ENCODE measurements around the gene CCM2.
"Not testable (repeated sequence)": the region's sequence is repeated elsewhere in the genome, so short reads cannot be mapped to it uniquely, and the experiment has no call there.

CCM2 gene

GRCh38 chr7:45001138-45001694, 1.2 kb downstream of the CCM2 start:
- DNase-seq (ENCODE audit: low read depth), result no peak

DNA sequence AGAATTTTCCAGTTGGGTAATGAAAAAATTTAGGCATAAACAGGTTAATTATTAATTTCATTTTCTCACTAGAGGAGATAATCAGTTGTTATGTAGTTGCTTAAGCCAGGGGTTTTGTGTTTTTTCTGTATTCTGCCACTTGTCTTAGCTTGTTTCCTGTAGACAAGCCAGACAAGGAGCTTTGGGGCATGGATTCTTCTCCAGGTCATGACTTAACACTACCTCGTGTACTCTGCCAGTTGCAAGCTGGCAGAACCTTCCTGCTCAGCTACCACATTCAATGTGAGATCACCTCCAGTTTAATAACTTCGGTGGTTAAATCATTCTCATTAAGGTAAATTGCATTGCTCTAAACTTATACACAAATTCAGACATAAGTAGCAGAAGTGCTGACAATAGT, 1.8 kb downstream of the CCM2 start:
- DNase-seq (ENCODE audit: low read depth), result no peak

GRCh38 chr7:45003789-45004188, 3.8 kb downstream of the CCM2 start:
- DNase-seq (ENCODE audit: low read depth), result no peak

- no peak for DNase-seq (ENCODE audit: low read depth)
These were observed 7.1 kb downstream of the CCM2 start for GRCh38 chr7:45007106-45007505.

- DNase-seq (ENCODE audit: low read depth), result no peak
These were observed 7.7 kb downstream of the CCM2 start for GRCh38 chr7:45007571-45008328.

GRCh38 chr7:45013465-45013967, 13.5 kb downstream of the CCM2 start:
- no peak for DNase-seq (ENCODE audit: low read depth)

GRCh38 chr7:45015313-45015712, 15.3 kb downstream of the CCM2 start:
- no peak for DNase-seq (ENCODE audit: low read depth)

GRCh38 chr7:45017253-45017652, 17.3 kb downstream of the CCM2 start:
- DNase-seq (ENCODE audit: low read depth), result no peak

DNA sequence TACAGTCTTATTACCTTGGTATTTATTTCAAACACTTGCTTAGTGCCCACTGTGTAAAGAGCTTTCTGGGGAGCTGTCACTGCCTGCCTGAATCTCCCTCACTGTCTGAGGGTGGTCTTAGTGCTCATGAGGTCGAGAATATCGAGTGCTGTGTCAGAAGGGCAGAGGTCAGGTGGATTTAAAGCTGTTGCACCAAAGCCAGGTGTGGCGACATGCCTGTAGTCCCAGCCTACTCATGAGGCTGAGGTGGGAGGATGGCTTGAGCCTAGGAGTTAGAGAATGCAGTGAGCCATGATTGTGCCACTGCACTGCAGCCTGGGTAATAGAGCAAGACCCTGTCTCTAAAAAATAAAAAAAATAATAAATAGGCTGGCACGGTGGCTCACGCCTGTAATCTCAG, 20.9 kb downstream of the CCM2 start:
- DNase-seq (ENCODE audit: low read depth), result no peak

DNA sequence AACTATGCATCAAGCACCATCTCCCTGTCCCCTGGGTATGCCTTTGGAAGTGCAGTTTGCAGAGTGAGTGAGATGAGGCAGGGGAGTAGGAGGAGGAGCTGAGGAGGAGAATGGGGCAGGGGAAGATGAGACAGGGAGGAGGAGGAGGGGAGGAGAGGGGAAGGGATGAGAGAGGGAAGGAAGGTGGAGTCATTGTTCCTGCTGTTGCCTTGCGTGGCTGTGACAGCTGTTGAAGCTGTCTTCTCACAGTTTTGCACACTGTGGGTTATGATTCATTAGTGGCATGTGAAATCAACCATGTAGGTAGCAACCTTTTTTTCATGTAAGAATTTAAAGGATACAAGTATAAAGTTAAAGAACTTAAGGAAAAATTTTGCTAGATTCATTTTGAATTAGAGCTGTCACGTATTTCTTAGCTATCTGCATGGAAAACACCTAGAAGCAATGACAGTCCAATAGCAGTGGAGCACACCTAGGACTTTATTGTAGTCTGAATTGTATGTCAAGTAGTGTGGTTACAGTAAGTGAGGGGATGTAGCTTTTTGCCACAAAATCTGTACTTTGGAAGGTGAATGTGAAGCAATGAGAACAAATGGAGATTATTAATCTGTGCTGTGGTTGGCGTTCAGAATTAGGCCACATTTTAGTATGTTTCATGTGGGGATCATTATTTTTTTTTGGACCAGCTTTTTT, 21.7 kb downstream of the CCM2 start:
- no peak for DNase-seq (ENCODE audit: low read depth)

DNA sequence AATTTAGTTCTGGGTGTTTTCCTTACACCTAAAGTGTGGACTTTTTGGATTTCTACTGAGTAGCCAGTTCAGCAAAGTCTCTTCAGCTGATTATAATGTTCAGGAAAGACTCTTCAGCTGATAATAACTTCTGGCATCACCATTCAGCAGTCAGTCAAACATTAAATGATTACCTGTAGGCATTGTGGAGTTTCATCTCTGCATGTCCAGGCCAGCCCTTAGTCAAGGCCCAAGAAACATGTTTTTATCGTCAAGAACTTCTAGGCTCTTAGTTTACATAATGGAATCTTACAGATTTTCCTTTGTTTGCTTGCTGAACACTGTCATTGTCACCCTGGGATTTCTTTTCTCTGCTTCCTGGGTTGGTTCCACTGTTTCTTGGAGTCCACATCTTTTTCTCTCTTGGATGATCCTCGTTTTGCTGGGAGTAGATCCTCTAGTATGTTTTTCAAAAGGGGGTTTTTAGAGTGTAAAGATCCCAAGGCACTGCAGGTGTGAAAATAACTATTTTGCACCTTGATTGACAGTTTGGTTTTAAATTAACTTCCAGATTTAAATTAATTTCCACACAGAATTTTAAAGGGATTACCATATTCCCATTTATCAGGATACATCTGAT, 24.2 kb downstream of the CCM2 start:
- no peak for DNase-seq (ENCODE audit: low read depth)

- not testable (repeated sequence) for DNase-seq (ENCODE audit: low read depth)
These were observed 25.5 kb downstream of the CCM2 start for GRCh38 chr7:45025473-45025872.

- DNase-seq (ENCODE audit: low read depth), result no peak
These were observed 26.0 kb downstream of the CCM2 start for GRCh38 chr7:45026013-45026412.

GRCh38 chr7:45026984-45027773, 27.2 kb downstream of the CCM2 start:
- no peak for DNase-seq (ENCODE audit: low read depth)

DNA sequence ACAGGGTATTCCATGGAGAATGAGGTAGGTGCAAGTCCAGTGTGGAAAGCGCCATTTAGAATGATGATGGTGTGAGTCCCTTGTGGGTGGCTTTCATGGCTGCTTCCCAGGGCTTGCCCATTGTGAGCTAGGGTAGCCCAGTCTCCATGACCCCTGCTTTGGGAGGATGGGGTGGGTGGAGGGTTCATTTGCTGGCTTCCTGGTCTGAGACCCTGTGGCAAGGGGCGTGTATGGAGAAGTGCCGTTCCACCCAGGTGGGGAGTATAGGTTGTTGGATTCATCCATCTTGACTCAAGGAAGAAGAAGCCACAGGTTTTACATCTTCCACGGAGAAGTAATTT, 27.7 kb downstream of the CCM2 start:
- DNase-seq (ENCODE audit: low read depth), result no peak

GRCh38 chr7:45028138-45028919, 28.3 kb downstream of the CCM2 start:
- no peak for DNase-seq (ENCODE audit: low read depth)

DNA sequence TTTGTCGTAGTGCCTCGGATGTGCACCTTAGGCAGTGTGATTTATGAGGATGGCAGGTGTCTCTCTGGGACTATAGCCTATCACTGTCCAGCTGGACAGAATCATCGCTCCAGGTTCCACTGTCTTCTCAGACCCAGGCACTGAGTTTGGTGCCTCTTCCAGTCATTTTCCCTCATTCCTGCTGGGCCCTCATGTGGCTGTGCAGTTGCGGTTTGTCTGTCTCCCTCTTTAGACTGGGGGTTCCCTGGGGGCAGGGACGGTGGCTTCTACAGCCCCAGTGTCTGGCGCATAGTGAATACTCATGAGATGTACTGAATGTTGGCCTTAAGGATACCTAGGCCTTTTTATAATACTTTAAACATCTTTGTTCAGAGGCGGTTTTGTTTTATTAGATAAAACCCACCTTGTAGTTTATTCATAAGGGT, 28.9 kb downstream of the CCM2 start:
- no peak for DNase-seq (ENCODE audit: low read depth)

DNA sequence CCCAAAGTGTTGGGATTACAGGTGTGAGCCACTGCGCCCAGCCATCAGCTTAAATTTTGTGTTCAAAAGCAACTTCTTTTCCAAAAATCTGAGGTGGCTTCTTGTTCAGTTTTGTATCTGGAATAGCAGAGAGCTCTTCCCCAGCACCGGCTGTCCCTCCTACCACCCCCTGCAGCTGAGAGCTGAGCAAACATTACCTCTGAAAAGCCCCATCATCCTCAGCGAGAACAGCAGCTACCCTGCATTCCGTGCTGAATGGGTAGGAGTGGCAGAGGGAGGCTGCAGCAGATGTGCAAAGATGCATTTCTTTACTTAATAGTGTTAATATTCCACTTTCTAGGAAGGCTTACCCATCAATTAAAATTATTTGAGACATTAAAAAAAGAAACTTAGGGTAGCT, 31.8 kb downstream of the CCM2 start:
- no peak for DNase-seq (ENCODE audit: low read depth)

DNA sequence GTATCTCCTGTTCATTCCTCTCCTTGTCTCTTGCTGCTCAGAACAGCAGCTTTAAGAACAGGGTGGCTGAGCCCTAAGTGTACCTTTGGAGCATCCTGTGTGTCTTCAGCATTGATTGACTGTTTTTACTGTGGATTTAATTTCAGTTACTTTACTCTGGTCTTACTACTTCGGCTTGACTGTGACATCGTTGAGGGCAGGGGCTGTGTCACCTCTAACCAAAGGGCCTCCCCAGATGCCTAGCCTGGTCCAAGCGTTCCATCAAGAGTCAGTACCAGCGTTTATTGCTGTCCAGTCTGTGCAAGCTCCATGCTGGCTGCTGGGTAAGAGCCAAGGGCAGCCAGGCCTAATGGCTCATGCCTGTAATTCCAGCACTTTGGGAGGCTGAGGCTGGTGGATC, 32.4 kb downstream of the CCM2 start:
- DNase-seq (ENCODE audit: low read depth), result no peak

DNA sequence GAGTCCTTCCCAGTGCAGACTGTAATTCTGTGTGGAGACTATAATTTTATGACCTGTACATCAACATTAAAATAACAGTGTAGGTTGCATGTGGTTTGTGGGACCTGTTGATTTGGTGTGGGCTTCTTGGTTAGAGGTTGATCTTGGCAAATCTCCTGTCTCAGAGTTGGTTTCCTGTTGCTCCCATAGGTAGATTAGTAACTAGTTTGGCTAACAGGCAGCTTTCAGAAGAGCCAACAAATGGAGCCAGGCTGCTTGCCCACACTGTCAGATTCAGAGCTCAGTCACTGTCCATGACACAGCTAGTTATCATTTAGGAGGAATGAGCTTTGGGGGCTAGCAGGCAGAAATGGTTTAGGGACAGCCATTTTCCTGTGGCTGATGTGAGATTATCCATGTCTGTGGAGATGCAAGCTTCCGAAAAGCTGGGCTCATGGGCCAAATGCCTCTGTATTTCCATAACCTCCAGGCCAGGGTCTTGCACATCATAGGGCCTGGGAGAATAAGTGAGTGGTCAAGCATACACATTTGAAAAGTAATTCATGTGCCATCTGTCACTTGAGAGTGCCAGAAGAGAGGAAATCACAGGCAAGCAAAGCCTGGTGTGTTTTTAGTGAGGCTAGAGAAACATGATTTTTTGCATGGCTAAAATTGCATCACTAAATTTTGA, 33.4 kb downstream of the CCM2 start:
- no peak for DNase-seq (ENCODE audit: low read depth)

DNA sequence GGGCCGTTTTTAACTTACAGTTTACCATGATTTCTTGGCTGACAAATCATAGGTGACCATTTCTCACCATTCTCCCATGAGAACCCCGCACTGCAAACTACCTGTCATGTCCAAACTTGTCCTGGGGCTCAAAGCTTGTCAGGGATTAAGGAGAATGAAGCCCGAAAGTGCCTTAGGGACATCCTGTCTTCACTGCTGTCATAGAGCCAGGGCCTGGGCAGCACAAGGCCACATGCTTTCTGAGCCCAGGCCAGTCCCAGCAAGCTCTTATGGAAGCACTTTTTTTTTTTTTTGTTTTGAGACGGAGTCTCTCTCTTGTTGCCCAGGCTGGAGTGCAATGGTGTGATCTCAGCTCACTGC, 33.9 kb downstream of the CCM2 start:
- DNase-seq (ENCODE audit: low read depth), result no peak

Measured in stimulated activated CD8-positive, alpha-beta memory T cell treated with anti-CD3 and anti-CD28 coated beads, Interleukin-15, amount 100 ng/mL, for 1 hour (primary cell).